Stomach smooth muscle (tissue), 2 donors: ENCODE data around the gene MRPL4.

Source experiments
- H3K27ac ChIP-seq: one replicate; pipeline ENCODE4 v1.7.0; 2013; ENCODE audit warnings: mild to moderate bottlenecking, low read length, inconsistent platforms
- H3K27me3 ChIP-seq, 2 donors: one replicate each; pipeline ENCODE4 v1.7.0; 2013; ENCODE audit warnings: low read length in 2 of 2; ENCODE audit not compliant: insufficient read depth in 2 of 2, control insufficient read depth in 1 of 2
- H3K36me3 ChIP-seq, 2 donors: one replicate each; pipeline ENCODE4 v1.7.0; 2013; ENCODE audit warnings: low read length in 2 of 2; ENCODE audit not compliant: control insufficient read depth in 2 of 2, insufficient read depth in 2 of 2
- H3K4me1 ChIP-seq: one replicate; pipeline ENCODE4 v1.7.0; 2013; ENCODE audit warnings: low read length; ENCODE audit not compliant: control insufficient read depth, insufficient read depth
- H3K4me3 ChIP-seq, 2 donors: one replicate each; pipeline ENCODE4 v1.7.0; 2013; ENCODE audit warnings: low read length in 2 of 2
- H3K9ac ChIP-seq, 2 donors: one replicate each; pipeline ENCODE4 v1.7.0; 2013; ENCODE audit warnings: low read length in 2 of 2, mild to moderate bottlenecking in 1 of 2
- H3K9me3 ChIP-seq, 2 donors: one replicate each; pipeline ENCODE4 v1.7.0; 2013; ENCODE audit warnings: low read length in 2 of 2; ENCODE audit not compliant: control insufficient read depth in 2 of 2
- donor health status: healthy.
- donor health status: Pancreatic carcinoma.

MRPL4 gene

DNA sequence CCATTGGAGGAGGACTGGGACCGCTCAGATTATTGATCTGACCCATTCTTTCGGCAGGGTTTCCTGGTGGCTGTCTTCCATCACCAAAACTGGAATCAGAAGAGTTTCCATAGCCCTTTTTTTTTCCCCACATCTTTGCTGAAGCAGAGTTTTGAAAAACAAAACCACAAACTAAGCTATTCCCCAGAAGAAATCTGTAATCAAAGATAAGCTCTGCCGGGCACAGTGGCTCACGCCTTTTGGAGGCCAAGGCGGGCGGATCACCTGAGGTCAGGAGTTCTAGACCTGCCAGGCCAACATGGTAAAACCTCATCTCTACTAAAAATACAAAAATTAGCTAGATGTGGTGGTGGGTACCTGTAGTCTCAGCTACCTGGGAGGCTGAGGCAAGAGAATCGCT, 14.7 kb downstream of the MRPL4 start:
- peaks cover 18% of the 10 kb centered on the region for H3K4me1 ChIP-seq
- no peak overlapping the region for H3K27ac ChIP-seq
- H3K9me3 ChIP-seq, result no peaks in the 10 kb centered on the region
- peaks cover 16 to 27% of the 10 kb centered on the region in 2 donors for H3K27me3 ChIP-seq
- H3K4me3 ChIP-seq, result no peak overlapping the region
- H3K9ac ChIP-seq, result no peak overlapping the region
- no peaks in the 10 kb centered on the region for H3K36me3 ChIP-seq

DNA sequence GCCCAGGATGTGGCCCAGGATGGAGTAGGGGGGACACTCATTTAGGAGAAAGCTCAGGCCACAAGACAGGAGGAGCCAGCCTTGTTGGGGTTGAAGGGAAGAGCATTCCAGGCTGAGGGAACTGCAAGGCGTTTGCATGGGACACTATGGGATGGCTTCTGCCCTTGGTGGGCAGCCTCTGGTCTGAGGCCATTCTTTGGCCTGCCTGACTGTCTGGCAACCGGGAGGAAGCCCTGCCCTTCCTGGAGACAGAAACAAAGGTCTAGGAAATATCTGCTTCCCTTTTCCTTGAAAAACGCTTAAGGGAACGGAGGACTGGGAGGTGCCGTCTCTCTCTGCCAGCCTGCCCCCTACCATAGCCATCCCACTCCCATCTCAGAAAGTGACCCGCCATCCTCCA, 16.1 kb downstream of the MRPL4 start:
- Histone ChIP-seq H3K27me3 (peaks cover 18 to 27% of the 10 kb centered on the region in 2 donors), H3K4me1 (peaks cover 18% of the 10 kb centered on the region), H3K9ac (no peak overlapping the region), H3K9me3 (no peaks in the 10 kb centered on the region), H3K36me3 (no peaks in the 10 kb centered on the region), H3K27ac (peak overlapping the region; percentile 18), H3K4me3 (no peak overlapping the region)

DNA sequence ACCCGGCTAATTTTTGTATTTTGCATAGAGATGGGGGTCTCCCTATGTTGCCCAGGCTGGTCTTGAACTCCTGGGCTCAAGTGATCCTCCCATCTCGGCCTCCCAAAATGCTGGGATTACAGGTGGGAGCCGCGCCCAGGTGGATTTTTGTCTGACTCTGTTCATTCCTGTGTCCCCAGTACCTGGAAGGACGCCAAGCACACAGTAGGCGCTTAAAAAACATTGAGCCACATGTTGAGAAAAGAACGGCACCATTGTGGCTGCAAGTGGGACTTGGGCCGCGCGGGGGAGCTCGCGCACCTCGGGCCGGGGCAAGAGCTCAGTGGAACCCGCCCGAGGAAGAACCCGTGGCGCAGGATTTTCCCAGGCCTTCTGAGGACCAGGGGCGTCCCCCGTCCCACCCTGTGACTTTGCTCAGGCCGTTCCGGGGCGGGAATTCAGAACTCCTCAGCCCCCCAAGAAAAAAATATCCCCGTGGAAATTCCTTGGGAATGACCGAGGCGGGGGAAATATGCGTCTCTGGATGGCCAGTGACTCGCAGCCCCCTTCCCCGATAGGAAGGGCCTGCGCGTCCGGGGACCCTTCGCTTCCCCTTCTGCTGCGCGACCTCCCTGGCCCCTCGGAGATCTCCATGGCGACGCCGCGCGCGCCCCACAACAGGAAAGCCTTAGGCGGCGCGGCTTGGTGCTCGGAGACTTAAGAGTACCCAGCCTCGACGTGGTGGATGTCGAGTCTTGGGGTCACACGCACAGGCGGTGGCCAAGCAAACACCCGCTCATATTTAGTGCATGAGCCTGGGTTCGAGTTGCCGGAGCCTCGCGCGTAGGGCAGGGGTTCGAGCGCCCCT, 17.5 kb downstream of the MRPL4 start:
- H3K36me3 ChIP-seq, result no peaks in the 10 kb centered on the region
- H3K4me3 ChIP-seq, result peak overlapping the region; percentile 54 to 65
- peaks cover 18% of the 10 kb centered on the region for H3K4me1 ChIP-seq
- H3K27ac ChIP-seq, result peak overlapping the region; percentile 67
- no peaks in the 10 kb centered on the region for H3K9me3 ChIP-seq
- peaks cover 18 to 27% of the 10 kb centered on the region in 2 donors for H3K27me3 ChIP-seq
- peak overlapping the region; percentile 29 to 50 for H3K9ac ChIP-seq

DNA sequence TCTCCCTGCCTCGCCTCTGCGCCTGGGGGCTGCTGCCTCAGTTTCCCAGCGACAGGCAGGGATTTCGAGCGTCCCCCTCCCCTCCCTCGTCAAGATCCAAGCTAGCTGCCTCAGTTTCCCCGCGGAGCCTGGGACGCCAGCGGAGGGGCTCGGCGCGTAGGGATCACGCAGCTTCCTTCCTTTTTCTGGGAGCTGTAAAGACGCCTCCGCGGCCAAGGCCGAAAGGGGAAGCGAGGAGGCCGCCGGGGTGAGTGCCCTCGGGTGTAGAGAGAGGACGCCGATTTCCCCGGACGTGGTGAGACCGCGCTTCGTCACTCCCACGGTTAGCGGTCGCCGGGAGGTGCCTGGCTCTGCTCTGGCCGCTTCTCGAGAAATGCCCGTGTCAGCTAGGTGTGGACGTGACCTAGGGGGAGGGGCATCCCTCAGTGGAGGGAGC, 18.2 kb downstream of the MRPL4 start:
- Histone ChIP-seq H3K9ac (peak overlapping the region; percentile 50 to 60), H3K27me3 (peaks cover 18 to 27% of the 10 kb centered on the region in 2 donors), H3K9me3 (no peaks in the 10 kb centered on the region), H3K36me3 (no peaks in the 10 kb centered on the region), H3K4me1 (peaks cover 18% of the 10 kb centered on the region), H3K27ac (peak overlapping the region; percentile 67), H3K4me3 (peak overlapping the region; percentile 54 to 65)

DNA sequence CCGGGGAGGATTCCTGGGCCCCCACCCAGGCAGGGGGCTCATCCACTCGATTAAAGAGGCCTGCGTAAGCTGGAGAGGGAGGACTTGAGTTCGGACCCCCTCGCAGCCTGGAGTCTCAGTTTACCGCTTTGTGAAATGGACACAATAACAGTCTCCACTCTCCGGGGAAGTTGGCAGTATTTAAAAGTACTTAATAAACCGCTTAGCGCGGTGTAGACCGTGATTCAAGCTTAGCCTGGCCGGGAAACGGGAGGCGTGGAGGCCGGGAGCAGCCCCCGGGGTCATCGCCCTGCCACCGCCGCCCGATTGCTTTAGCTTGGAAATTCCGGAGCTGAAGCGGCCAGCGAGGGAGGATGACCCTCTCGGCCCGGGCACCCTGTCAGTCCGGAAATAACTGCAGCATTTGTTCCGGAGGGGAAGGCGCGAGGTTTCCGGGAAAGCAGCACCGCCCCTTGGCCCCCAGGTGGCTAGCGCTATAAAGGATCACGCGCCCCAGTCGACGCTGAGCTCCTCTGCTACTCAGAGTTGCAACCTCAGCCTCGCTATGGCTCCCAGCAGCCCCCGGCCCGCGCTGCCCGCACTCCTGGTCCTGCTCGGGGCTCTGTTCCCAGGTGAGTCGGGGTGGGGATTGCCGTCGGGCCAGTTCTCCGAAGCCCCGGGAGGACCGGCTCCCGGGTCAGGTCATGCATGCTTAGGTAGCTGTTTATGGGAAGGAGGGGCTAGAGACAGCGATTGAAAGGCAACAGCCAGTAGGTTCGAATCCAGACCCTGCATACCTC, 18.8 kb downstream of the MRPL4 start, which contains the start of gene ICAM1:
TSS of gene ICAM1 (plus strand) at position 505 of the 779 bp plus-strand sequence. CDS start at position 545, 40 bp downstream.
- peaks cover 18 to 27% of the 10 kb centered on the region in 2 donors for H3K27me3 ChIP-seq
- peaks cover 18% of the 10 kb centered on the region for H3K4me1 ChIP-seq
- peak within 1 kb of the TSS; percentile 50 to 60 for H3K9ac ChIP-seq
- no peaks in the 10 kb centered on the region for H3K36me3 ChIP-seq
- no peaks in the 10 kb centered on the region for H3K9me3 ChIP-seq
- peak within 1 kb of the TSS; percentile 54 to 65 for H3K4me3 ChIP-seq
- H3K27ac ChIP-seq, result peak within 1 kb of the TSS; percentile 67

DNA sequence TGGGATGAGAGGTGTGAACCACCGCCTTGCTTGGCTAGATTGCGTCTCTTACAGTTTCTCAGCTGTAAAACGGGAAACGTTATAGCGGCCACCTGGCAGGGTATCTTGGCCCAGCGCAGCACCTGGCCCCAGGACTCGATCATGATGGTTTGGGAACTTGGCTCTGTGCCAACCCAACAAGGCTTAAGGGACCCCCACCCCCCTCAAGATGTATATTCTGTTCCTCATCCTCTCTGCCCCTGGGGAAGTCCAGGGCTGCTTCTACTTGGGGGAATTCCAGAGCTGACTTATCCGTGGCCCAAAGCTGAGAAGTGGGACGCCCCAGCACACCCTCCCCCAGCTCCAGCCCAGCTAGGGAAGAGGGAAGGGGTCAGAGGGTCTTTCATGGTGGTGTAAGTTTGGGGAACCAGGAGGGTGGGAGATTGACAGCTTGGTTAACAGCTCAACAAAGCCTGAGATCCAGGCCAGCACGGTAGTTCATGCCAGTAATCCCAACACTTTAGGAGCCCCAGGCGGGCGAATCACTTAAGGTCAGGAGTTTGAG, 19.6 kb downstream of the MRPL4 start:
- Histone ChIP-seq H3K4me1 (peaks cover 18% of the 10 kb centered on the region), H3K27ac (peak overlapping the region; percentile 67), H3K27me3 (peaks cover 18 to 27% of the 10 kb centered on the region in 2 donors), H3K9me3 (no peaks in the 10 kb centered on the region), H3K4me3 (peak overlapping the region; percentile 35 to 65), H3K36me3 (no peaks in the 10 kb centered on the region), H3K9ac (peak overlapping the region in 1 of 2 donors; percentile 45)

DNA sequence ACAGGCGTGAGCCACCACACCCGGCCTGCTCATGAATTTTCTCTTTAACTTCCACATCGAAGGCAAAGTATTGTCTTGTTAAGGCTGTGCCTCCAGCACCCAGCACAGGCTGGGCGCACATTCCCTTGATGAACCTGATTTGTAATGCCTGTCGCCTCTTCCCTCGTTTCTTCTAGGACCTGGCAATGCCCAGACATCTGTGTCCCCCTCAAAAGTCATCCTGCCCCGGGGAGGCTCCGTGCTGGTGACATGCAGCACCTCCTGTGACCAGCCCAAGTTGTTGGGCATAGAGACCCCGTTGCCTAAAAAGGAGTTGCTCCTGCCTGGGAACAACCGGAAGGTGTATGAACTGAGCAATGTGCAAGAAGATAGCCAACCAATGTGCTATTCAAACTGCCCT, 22.6 kb downstream of the MRPL4 start:
- no peaks in the 10 kb centered on the region for H3K9me3 ChIP-seq
- H3K27ac ChIP-seq, result no peak overlapping the region
- no peak overlapping the region for H3K4me3 ChIP-seq

DNA sequence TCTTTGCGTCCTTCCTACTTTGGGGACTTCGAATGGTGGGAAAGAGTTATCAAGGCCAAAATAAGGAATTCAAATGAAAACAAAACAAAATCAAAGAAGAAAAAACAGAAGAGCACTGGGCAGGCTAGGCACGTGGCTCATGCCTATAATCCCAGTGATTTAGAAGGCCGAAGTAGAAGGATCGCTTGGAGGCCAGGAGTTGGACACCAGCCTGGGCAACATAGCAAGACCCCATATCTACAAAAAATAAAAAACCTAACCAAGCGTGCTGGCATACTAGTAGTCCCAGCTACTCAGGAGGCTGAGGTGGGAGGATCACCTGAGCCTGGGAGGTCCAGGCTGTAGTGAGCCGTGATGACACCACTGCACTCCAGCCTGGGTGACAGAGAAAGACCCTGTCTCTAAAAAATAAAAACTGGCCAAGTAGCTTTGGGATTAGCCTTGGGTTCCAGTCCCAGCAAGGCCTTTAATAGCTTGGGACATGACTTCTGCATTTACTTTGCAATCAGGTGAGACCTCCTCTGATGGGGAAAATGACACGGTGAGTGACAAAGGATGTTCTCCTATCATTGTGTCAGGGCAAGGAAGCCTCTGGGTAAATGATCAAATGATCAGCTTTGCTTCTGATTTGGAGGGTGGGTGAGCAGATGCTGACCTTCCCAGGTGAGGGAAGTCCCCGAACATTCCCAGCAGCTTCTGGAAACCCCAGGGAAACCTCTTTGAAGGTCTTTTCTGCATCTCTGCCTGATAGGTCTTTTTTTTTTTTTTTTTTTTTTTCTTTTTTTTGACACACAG, 26.0 kb downstream of the MRPL4 start:
- Histone ChIP-seq H3K27me3 (no peaks in the 10 kb centered on the region), H3K36me3 (no peaks in the 10 kb centered on the region), H3K9me3 (no peaks in the 10 kb centered on the region), H3K9ac (no peak overlapping the region), H3K4me3 (no peak overlapping the region), H3K27ac (no peak overlapping the region), H3K4me1 (no peaks in the 10 kb centered on the region)

More for the DNA sequence above, 22.6 kb downstream of the MRPL4 start:
- Histone ChIP-seq H3K4me1 (peaks cover 17% of the 10 kb centered on the region), H3K36me3 (no peaks in the 10 kb centered on the region), H3K27me3 (peaks cover 18 to 22% of the 10 kb centered on the region in 2 donors), H3K9ac (no peak overlapping the region)

DNA sequence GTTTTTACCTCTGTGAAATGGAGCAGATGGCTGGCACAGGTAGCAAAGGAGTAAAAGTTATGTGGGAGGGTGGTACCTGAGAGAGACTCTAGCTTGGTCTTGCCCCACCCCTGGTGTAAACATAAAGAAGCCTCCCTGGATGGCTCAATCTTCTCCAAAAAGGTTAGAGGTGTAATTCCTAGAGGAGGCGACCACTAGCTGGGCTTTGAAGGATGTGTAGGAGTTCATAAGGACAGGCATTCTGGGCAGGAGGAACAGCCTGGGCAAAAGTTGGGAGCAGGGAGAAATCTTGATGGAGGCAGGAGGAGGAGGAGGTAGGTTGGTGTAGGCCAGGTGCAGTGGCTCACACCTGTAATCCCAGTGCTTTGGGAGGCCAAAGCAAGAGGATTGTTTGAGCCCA, 26.9 kb downstream of the MRPL4 start:
- Histone ChIP-seq H3K9me3 (no peaks in the 10 kb centered on the region), H3K4me3 (no peak overlapping the region), H3K9ac (no peak overlapping the region), H3K27ac (no peak overlapping the region), H3K27me3 (peaks cover 0 to 5% of the 10 kb centered on the region in 2 donors), H3K36me3 (no peaks in the 10 kb centered on the region), H3K4me1 (no peaks in the 10 kb centered on the region)
